HG02852 (cell line): ENCODE measurements around the gene SPECC1.
"Not testable (repeated sequence)": the region's sequence is repeated elsewhere in the genome, so short reads cannot be mapped to it uniquely, and the experiment has no call there.

Source experiments
- ATAC-seq: cut with Tn5 transposase; IDR thresholded peaks from one replicate; pipeline ENCODE4 v1.9.1; 2021; ENCODE audit warnings: mild to moderate bottlenecking, moderate library complexity; ENCODE audit not compliant: unreplicated experiment

Gene SPECC1

DNA sequence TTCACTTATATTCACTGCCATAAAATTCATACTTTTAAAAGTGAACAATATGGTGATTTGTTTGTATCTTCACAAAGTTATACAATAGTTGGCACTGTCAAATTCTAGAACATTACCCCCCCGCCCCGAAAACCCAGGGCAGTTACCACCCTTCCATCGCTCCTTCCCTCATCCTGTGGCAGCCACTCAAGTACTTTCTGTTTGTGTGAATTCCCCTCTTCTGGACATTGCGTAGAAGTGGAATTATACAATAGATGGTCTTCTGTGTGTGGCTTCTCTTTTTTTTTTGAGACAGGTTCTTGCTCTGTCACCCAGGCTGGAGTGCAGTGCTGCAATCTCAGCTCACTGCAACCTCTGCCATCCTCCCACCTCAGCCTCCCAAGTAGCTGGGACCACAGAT, 58.6 kb downstream of the SPECC1 start:
- no peak for ATAC-seq

- ATAC-seq = no peak
Measured at GRCh38 chr17:20068445-20068844, 59.3 kb downstream of the SPECC1 start.

- ATAC-seq = no peak
Measured at GRCh38 chr17:20071824-20072691, 62.9 kb downstream of the SPECC1 start.

GRCh38 chr17:20072692-20072992, 63.5 kb downstream of the SPECC1 start:
- no peak for ATAC-seq

GRCh38 chr17:20073055-20073979, 64.2 kb downstream of the SPECC1 start:
- ATAC-seq = peak; percentile 45

GRCh38 chr17:20074001-20074400, 64.8 kb downstream of the SPECC1 start:
- no peak for ATAC-seq

- no peak for ATAC-seq
Measured at GRCh38 chr17:20074489-20074888, 65.3 kb downstream of the SPECC1 start.

DNA sequence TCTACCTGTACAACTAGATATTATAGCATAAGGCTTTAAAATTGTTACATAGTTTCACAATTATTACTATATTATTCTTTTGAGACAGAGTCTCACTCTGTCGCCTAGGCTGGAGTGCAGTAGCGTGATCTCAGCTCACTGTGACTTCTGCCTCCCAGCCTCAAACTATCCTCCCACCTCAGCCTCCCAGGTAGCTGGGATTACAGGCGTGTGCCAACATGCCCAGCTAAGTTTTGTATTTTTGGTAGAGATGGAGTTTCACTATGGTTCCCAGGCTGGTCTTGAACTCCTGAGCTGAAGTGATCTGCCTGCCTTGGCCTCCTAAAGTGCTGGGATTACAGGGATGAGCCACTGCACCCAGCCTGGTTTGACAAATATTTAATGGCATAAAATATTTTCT, 67.0 kb downstream of the SPECC1 start:
- not testable (repeated sequence) for ATAC-seq

- ATAC-seq = no peak
Measured at GRCh38 chr17:20077978-20078685, 69.0 kb downstream of the SPECC1 start.

DNA sequence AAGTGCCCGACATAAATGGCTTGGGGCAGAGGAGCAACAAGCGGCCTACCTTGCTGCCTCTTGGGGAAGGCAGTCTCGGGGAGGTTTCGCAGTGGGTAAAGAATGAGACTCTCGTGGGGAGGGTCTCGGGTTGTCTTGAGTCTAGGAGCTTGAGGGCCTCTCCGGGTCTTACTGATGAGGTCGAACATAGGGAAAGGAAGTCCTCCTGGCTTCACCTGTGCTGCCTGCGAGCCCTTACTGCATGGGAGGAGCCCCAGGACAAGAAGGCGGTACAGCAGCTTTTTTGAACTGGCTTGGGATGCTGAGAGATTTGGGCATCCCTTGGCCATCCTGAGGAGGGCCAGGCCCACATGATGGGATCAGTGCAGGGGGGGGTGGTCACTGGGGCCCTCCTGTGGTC, 71.4 kb downstream of the SPECC1 start:
- no peak for ATAC-seq

GRCh38 chr17:20083156-20083859, 74.1 kb downstream of the SPECC1 start:
- no peak for ATAC-seq

DNA sequence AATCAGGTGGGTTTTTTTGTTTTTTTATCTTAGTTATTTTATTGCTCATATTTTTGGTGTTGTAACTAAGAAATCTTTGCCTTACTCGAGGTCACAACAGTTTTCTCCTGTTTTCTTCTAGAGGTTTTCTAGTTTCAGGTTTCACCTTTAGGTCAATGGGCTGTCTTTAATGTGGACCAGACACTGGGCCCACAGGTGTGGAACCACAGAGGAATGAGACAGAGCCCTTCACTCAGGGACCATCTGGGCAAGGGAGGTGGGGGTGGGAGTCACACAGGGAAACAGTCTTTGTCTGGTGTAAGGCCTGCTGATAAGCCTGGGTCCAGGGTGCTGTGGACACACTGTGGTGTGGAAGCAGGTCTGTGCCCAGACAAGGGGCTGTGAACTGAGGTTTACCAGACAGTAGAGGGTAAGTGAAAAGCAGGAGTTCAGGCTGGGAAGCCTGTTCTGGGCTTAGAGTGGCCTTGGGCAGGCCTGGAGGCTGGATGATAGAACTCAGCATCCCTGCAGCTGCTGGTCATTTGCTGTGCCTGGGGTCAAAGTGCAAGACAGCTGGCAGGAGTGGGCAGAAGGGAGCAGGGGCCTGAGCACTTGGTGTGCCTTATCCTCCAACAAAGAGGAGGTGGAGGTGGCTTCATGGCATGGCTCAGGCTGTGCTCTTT, 75.6 kb downstream of the SPECC1 start:
- no peak for ATAC-seq

DNA sequence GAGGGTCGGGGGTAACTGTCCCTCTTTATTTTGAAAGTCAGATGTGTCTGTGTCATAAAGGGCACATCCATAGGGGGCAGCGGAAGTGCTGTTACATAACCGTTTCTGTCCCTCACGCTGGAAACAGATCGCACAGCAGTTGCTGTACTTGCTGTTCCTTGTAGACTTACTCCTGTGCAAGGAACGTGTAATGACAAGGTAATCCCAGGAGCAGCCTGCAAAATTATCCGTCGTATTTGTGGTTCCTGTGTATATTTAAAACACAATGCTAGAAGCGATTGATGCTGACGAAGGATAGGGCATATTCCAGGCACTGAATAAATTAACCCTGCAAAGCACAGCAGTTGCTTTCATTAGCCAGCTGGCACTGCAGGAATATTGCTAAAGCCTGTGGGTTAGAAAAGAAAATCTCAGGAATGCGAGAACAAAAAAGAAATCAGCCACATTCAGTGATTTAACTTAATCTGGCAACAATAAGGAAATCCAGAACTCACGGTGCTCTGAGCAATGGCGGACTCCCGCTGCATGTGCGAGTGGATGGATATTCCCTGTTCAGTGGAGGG, 76.2 kb downstream of the SPECC1 start:
- ATAC-seq = no peak

DNA sequence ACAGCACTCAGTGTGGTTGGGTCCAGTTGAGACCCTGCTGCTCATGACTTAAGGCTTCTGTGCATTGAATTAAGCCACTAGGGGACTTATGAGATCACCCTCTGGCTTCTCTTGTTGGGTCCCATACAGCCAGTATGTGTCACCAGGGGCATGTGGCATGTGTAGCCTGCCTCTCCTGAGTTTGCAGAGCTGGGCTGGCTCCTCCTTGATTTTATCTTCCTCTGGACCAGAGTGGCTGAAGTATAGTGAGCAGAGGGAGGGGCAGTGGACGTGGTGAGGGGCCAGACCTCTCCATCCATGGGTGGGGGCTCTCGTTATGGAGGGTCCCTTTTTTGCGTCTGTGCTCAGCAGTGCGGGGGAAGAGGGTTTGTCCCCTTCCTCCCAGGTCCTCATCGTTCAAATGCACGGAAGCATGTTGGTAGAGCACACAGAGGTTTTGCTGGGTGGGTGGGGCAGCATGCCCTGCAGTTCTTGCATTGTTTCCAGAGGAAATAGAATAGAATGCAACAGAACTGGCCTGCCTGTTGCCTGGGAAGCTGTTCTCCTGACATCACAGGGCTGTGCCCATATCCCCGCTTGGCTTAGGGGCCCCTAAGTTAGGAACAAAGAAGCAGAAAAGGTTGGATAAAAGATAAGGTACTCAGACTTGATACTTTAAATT, 77.4 kb downstream of the SPECC1 start:
- ATAC-seq = no peak

DNA sequence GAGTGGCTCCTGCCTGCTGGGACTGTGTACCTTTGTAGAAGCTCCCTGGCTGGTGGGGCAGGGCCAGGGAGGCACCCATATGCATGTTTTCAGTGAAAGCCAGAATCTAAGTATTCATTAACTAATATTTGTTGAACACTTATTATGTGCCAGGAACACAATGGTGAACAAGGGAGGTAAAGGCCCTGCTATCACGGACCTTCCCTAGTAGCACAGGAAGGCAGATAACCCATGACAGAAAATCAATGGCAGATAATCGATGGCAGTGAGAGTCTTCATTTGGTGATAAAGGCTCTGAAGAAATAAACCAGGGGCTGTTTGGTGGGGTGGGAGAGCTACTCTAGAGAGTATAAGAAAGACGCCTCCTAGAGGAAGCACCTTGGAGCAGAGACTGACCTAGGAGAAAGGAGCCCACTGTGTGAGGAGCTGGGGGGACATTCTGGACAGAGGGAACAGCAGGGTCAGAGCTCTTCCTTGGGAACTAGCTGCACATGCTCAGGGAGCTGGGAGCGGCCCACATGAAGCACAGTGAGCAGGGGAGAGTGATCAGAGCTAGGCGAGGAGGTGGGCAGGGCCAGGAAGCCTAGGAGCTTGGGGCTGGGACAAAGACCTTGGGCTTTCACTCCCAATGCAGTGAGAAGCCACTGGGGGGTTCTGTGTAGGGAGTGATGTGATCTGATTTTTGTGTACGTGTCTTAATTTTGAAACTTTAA, 78.5 kb downstream of the SPECC1 start:
- ATAC-seq = no peak

DNA sequence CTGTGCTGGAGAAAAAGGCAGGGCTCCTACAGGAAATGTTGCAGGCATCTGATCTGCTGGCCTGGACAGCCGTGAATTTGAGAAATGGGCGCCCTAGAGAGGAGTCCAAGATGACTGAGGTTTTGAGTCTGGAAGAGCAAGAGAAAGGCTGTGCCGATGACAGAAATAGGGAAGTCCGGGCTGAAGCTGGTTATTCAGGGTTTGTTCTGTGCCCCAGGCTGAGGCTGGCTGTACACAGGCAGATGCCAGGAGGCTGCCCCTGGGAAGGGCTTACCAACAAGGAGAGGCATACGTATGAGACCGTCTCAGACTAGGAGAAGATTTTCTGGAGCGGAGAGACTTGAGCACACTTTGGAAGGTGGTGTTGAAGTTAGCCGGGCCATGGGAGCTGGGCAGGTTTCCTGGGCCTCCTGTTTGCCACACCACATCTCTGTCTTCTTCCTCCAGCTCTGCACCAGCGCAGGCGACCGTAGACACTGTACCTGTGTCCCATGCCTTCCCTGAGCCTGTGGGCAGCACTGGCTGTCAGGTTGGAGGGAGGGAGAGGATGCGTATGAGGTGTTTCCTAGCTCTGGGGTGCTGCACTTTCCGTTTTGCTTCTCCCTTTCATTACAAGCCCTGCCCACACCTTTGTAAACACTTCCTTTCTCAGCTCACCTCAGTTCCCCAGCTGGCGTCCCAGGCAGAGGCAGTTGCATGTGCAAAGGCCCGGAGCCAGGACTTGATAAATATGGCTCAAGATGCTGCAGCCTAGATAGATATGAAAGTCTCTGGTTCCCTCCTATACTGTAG, 80.8 kb downstream of the SPECC1 start:
- no peak for ATAC-seq

- ATAC-seq = no peak
Measured at GRCh38 chr17:20091174-20092029, 82.2 kb downstream of the SPECC1 start.
